ENCODE data around the gene DCPS.

Gene DCPS

GRCh38 chr11:126317756-126318573 is 14.1 kb downstream of the DCPS start:
- intact Hi-C loops (cut with DNase I), result no loop called here
- peak in 21 of 42 donors; percentile 15 to 66 (median 27) for DNase-seq

GRCh38 chr11:126318574-126319373 is 14.9 kb downstream of the DCPS start:
- intact Hi-C loops (cut with DNase I), result no loop called here
- peak in 3 of 42 donors; percentile 12 to 39 (median 36) for DNase-seq

- intact Hi-C loops (cut with DNase I), result no loop called here
Observed at GRCh38 chr11:126319374-126319740, 15.5 kb downstream of the DCPS start.

DNA sequence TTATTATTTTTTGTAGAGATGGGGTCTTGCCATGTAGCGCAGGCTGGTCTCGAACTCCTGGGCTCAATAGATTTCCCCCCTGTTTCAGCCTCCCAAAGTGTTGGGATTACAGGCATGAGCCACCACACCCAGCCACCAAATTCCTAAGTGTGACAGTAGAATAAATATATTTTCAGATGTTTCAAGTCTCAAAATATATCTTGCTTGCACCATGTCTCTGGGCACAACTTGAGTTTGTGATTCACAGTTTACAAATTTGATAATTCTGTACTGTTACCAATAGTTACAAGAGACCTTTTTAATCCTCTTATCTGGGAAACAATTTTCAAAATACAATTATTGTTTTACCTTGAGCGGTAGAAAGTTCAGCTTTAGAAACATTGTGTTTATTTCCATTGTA is 19.1 kb downstream of the DCPS start:
- no peak for DNase-seq
- intact Hi-C loops (cut with DNase I), result no loop called here

More at GRCh38 chr11:126319374-126319740, 15.5 kb downstream of the DCPS start:
- no peak for DNase-seq

- intact Hi-C loops (cut with DNase I), result no loop called here
- no peak for DNase-seq
Observed at GRCh38 chr11:126327281-126328000, 23.6 kb downstream of the DCPS start.

GRCh38 chr11:126328001-126328390 is 24.1 kb downstream of the DCPS start:
- intact Hi-C loops (cut with DNase I), result no loop called here
- no peak for DNase-seq

DNA sequence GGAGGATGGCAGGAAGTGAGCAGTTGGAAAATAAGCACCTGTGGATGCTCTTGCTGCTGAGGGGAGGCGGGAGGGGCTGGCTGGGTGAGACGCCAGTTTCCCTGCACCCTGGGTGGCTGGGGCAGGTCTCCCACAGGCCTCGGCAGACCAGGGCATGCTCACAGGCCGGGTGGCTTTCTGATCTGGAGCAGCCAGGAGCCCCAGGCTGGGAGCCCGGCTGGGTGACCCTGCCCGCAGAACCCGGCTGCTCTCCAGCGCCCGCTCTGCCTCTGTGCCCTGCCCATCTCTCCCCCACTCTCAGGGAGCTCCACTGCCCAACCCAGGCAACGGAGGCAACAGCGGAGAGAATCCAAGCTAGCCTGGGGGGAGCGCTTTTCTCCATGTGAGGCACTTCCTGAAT is 24.6 kb downstream of the DCPS start:
- no peak for DNase-seq
- intact Hi-C loops (cut with DNase I), result no loop called here

DNA sequence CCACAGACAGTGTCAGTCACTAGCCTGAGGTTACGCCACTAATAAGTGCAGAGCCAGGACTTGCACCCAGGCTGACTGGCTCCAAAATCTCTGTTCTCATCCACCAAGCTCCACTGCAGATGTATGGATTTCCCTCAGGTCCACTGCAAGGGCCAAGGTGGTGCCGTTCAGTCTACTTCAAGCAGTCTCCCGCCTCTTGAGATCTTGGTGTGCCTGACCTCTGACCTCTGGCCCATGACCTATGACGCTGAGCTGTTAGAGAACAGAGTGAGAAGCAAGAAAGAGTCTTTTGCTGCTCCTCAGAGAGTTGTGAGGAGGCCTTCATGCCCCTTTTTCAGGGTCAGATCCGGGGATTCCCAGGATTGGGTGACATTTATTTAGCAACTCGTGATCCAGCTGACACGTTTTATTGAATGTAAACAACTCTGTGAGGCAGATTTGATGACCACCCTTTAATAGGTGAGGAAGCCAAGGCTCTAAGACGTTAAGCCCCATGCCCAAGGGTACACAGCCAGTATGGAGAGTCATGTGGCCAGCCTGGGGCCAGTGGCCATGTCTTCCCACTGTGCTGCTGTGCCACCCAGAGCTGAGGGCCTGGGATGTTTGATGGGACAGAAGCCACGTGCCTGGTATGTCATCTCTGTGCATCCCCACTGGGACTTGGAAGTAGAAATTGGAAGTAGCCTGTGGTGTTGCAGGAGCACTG is 25.2 kb downstream of the DCPS start:
- no peak for DNase-seq
- intact Hi-C loops (cut with DNase I), result no loop called here

DNA sequence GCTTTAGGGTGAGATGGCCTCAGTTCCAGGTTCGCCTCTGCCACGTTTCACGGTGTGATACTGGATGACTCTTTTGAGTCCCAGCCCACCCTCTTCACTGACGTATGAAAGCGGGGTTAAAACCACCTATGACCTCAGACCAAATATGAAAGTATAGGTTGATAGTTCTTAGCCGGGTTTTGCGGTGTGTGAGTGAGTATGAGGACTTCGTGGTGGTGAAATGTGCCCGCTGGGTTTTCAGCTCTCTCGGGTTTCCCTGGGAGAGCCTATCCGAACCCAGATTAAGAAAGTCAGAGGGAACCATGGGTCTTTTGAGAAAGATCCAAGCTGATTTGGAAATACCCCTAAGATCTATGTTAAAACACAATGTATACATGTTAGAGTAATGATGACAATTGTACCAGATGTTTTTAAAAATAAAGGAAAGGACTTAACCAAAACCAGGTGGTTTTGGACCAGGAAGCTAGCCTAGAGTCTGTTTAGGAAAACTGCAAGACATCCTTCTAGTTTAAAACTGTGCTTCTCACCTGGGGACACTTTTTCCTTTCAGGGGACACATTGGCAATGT is 25.9 kb downstream of the DCPS start:
- no peak for DNase-seq
- intact Hi-C loops (cut with DNase I), result no loop called here

GRCh38 chr11:126331286-126331685 is 27.4 kb downstream of the DCPS start:
- intact Hi-C loops (cut with DNase I), result no loop called here
- DNase-seq, result no peak

- peak in 40 of 42 donors; percentile 23 to 82 (median 54) for DNase-seq
- intact Hi-C loops (cut with DNase I), result no loop called here
Observed at GRCh38 chr11:126332221-126332711, 28.4 kb downstream of the DCPS start.

GRCh38 chr11:126333142-126333541 is 29.3 kb downstream of the DCPS start:
- no peak for DNase-seq
- intact Hi-C loops (cut with DNase I), result no loop called here

GRCh38 chr11:126334659-126335462 is 31.0 kb downstream of the DCPS start:
- intact Hi-C loops (cut with DNase I), result no loop called here
- no peak for DNase-seq

- intact Hi-C loops (cut with DNase I), result no loop called here
- no peak for DNase-seq
Observed at GRCh38 chr11:126335463-126335760, 31.6 kb downstream of the DCPS start.

DNA sequence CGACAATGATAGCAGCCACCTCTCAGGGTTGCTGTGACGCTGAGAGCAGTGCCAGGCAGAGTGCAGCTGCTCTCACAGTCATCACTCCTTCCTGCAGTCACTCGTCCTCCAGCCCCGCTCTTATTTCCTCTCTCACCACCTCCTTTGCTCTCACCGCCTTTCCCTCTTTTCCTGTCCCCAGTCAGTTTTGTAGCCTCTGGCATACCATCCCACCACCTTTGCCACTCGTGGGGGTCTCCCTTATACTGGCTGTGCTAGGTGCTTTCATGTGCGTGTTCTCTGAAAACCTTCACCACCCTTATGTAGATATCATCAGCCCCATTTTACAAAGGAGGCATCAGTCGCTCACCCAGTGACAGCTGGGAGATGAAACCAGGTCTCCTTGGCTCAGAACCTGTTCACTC is 32.3 kb downstream of the DCPS start:
- intact Hi-C loops (cut with DNase I), result no loop called here
- DNase-seq, result no peak

DNA sequence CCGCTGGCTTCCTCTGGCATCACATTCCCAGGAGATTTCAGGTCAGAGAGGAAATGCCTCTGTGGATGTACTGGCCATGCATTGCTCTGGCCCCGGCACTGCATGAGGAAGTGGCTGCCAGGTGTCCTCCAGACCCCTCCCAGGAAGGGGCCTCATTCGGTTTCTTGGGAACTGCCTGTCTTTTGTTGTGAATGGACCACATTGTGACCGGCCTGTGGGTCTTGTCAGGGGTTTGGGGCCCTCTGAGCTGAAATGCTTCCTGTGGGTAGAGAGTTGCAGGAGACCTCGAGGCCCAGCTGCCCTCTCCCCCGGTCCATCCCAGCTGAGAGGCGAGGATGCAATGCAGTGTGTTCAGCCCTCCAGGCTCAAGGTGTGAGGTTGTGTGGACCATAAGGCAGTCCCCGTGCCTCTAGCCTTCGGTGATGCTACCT is 32.8 kb downstream of the DCPS start:
- DNase-seq, result peak in 1 of 42 donors; percentile 10
- intact Hi-C loops (cut with DNase I), result no loop called here

DNA sequence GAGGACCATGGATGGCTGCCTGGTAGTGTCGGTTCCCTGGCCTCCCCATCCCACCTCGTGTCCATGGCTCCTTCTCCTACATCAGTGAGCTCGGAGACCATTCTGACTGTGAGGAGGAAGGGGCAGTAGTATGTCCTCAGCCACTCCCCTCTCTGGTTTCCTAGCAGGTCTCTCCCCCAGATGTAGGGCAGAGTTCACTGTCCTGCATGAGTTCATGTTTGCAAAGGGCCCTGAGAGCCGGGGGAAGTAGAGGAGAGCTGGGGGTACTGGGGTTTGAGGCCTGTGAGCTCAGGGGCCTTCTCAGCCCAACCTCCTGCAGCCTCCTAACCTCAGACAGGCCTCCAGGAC is 33.2 kb downstream of the DCPS start:
- intact Hi-C loops (cut with DNase I), result no loop called here

More for the DNA sequence above, 33.2 kb downstream of the DCPS start:
- DNase-seq, result no peak

Data from head of caudate nucleus (tissue), 42 donors.